ENCODE measurements around the gene NELFCD.

NELFCD gene

DNA sequence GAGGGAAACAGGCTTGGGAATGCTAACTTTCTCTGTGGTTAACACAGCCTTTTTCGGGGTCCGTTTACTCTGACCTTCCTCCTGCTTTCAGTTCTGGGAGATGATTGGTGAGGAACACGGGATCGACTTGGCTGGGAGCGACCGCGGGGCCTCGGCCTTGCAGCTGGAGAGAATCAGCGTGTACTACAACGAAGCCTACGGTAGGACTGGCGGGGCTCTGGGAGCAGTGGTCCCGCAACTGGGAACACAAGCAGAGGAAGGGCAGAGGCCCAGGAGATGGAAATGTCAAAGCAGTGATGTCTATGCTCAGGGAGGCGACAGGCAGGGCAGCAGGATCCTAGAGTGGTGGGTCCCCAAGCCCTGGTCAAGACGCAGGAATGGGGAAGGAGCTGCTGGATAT lies 41.7 kb downstream of the NELFCD start:
- no peak overlapping the region for H3K4me2 ChIP-seq
- no peak overlapping the region for H2AFZ ChIP-seq (ENCODE audit: low read depth)
- H3K79me2 ChIP-seq (ENCODE audit: insufficient read depth, low read depth): peaks cover 21% of the 10 kb centered on the region
- no peaks in the 10 kb centered on the region for H3K36me3 ChIP-seq (ENCODE audit: insufficient read depth)
- H3K9ac ChIP-seq: no peak overlapping the region
- H4K20me1 ChIP-seq (ENCODE audit: insufficient read depth): no peaks in the 10 kb centered on the region
- TF ChIP-seq, protein P1, sequence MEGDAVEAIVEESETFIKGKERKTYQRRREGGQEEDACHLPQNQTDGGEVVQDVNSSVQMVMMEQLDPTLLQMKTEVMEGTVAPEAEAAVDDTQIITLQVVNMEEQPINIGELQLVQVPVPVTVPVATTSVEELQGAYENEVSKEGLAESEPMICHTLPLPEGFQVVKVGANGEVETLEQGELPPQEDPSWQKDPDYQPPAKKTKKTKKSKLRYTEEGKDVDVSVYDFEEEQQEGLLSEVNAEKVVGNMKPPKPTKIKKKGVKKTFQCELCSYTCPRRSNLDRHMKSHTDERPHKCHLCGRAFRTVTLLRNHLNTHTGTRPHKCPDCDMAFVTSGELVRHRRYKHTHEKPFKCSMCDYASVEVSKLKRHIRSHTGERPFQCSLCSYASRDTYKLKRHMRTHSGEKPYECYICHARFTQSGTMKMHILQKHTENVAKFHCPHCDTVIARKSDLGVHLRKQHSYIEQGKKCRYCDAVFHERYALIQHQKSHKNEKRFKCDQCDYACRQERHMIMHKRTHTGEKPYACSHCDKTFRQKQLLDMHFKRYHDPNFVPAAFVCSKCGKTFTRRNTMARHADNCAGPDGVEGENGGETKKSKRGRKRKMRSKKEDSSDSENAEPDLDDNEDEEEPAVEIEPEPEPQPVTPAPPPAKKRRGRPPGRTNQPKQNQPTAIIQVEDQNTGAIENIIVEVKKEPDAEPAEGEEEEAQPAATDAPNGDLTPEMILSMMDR (conservative IDR thresholded peaks at IDR 0.05; ENCODE audit: low read depth, low read length): no peak
- H3K4me1 ChIP-seq (ENCODE audit: low read depth, poor library complexity, severe bottlenecking): peaks cover 5% of the 10 kb centered on the region
- H3K27ac ChIP-seq: no peak overlapping the region
- no peaks in the 10 kb centered on the region for H3K27me3 ChIP-seq (ENCODE audit: insufficient read depth, low read depth)
- H3K4me3 ChIP-seq (IDR thresholded peaks at IDR 0.05; ENCODE audit: insufficient read depth, low read depth, low read length): no peak overlapping the region

DNA sequence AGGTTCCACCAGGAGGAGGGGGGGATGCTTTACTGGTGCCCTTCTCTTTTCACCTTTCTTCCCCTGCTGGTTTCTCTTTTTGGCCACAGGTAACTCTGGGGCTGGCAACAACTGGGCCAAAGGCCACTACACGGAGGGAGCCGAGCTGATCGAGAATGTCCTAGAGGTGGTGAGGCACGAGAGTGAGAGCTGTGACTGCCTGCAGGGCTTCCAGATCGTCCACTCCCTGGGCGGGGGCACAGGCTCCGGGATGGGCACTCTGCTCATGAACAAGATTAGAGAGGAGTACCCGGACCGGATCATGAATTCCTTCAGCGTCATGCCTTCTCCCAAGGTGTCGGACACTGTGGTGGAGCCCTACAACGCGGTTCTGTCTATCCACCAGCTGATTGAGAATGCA lies 42.6 kb downstream of the NELFCD start:
- H3K36me3 ChIP-seq (ENCODE audit: insufficient read depth): peaks cover 6% of the 10 kb centered on the region; the same call in 1 of the 2 replicates
- no peak overlapping the region for H3K4me2 ChIP-seq
- H3K79me2 ChIP-seq (ENCODE audit: insufficient read depth, low read depth): peaks cover 30% of the 10 kb centered on the region
- H3K27me3 ChIP-seq (ENCODE audit: insufficient read depth, low read depth): no peaks in the 10 kb centered on the region
- peaks cover 13% of the 10 kb centered on the region for H3K4me1 ChIP-seq (ENCODE audit: low read depth, poor library complexity, severe bottlenecking)
- H3K4me3 ChIP-seq (IDR thresholded peaks at IDR 0.05; ENCODE audit: insufficient read depth, low read depth, low read length): no peak overlapping the region
- H4K20me1 ChIP-seq (ENCODE audit: insufficient read depth): no peaks in the 10 kb centered on the region
- TF ChIP-seq, protein P1 (conservative IDR thresholded peaks at IDR 0.05; ENCODE audit: low read depth, low read length): no peak
- no peak overlapping the region for H3K9ac ChIP-seq
- H3K27ac ChIP-seq: no peak overlapping the region
- H2AFZ ChIP-seq (ENCODE audit: low read depth): no peak overlapping the region

DNA sequence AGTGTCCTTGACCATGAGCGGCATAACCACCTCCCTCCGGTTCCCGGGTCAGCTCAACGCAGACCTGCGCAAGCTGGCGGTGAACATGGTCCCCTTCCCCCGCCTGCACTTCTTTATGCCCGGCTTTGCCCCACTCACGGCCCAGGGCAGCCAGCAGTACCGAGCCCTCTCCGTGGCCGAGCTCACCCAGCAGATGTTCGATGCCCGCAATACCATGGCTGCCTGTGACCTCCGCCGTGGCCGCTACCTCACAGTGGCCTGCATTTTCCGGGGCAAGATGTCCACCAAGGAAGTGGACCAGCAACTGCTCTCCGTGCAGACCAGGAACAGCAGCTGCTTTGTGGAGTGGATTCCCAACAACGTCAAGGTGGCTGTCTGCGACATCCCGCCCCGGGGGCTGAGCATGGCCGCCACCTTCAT lies 43.1 kb downstream of the NELFCD start:
- H3K27me3 ChIP-seq (ENCODE audit: insufficient read depth, low read depth): no peaks in the 10 kb centered on the region
- peaks cover 35% of the 10 kb centered on the region for H3K79me2 ChIP-seq (ENCODE audit: insufficient read depth, low read depth)
- peaks cover 11% of the 10 kb centered on the region; the same call in 1 of the 2 replicates for H3K36me3 ChIP-seq (ENCODE audit: insufficient read depth)
- no peak overlapping the region for H3K9ac ChIP-seq
- H4K20me1 ChIP-seq (ENCODE audit: insufficient read depth): no peaks in the 10 kb centered on the region
- no peak overlapping the region for H2AFZ ChIP-seq (ENCODE audit: low read depth)
- peaks cover 18% of the 10 kb centered on the region for H3K4me1 ChIP-seq (ENCODE audit: low read depth, poor library complexity, severe bottlenecking)
- H3K27ac ChIP-seq: no peak overlapping the region
- TF ChIP-seq, protein P1 (conservative IDR thresholded peaks at IDR 0.05; ENCODE audit: low read depth, low read length): no peak
- H3K4me2 ChIP-seq: no peak overlapping the region
- no peak overlapping the region for H3K4me3 ChIP-seq (IDR thresholded peaks at IDR 0.05; ENCODE audit: insufficient read depth, low read depth, low read length)

DNA sequence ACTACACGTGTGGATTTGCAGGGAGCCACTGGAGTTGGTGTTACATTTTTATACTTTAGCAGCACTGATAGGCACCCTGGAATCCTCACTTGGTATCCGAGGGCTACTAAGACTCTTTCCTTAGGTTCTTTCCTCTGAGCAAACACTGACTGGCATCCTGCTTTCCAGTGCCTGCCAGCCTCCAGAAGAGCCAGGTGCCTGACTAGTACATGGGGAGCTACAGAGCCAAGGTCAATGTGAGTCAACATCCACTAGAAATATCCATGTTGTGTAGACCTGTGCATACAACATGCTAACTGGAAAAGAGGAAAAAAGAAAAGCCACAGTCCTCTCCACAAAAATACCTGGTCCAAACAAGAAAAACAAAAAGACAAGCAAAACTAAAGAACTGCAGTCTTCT lies 44.0 kb downstream of the NELFCD start:
- Histone ChIP-seq H2AFZ (ENCODE audit: low read depth) (no peak overlapping the region), H3K27me3 (ENCODE audit: insufficient read depth, low read depth) (no peaks in the 10 kb centered on the region), H3K27ac (no peak overlapping the region), H3K4me1 (ENCODE audit: low read depth, poor library complexity, severe bottlenecking) (peaks cover 28% of the 10 kb centered on the region), H3K4me3 (IDR thresholded peaks at IDR 0.05; ENCODE audit: insufficient read depth, low read depth, low read length) (no peak overlapping the region), H3K36me3 (ENCODE audit: insufficient read depth) (peaks cover 14% of the 10 kb centered on the region; the same call in 1 of the 2 replicates), H3K79me2 (ENCODE audit: insufficient read depth, low read depth) (peaks cover 44% of the 10 kb centered on the region), H3K4me2 (no peak overlapping the region), H4K20me1 (ENCODE audit: insufficient read depth) (no peaks in the 10 kb centered on the region), H3K9ac (no peak overlapping the region)
- TF ChIP-seq, protein P1 (conservative IDR thresholded peaks at IDR 0.05; ENCODE audit: low read depth, low read length): no peak

Data from KMS-11 (cell line).